Fibroblast of gingiva (primary cell): ENCODE measurements around the gene ITGA11.

Experiments
- DNase-seq: peaks from one replicate; pipeline ENCODE4 v3.0.0-alpha.2; 2011; ENCODE audit warnings: low read depth

Gene ITGA11

GRCh38 chr15:68431792-68432401, at the start of gene ITGA11:
Gene ITGA11, minus strand, starts transcription at chr15:68432163. Its CDS starts 97 bp downstream, at chr15:68432066.
- no peak for DNase-seq

- DNase-seq: no peak
Measured at GRCh38 chr15:68481321-68481720, 49.4 kb upstream of the ITGA11 start.

GRCh38 chr15:68480296-68480695, 48.3 kb upstream of the ITGA11 start:
- no peak for DNase-seq

- no peak for DNase-seq
Measured at GRCh38 chr15:68479870-68480269, 47.9 kb upstream of the ITGA11 start.

- no peak for DNase-seq
Measured at GRCh38 chr15:68479406-68479805, 47.4 kb upstream of the ITGA11 start.

GRCh38 chr15:68478853-68479252, 46.9 kb upstream of the ITGA11 start:
- no peak for DNase-seq

- DNase-seq: no peak
Measured at GRCh38 chr15:68475449-68475848, 43.5 kb upstream of the ITGA11 start.

- DNase-seq: no peak
Measured at GRCh38 chr15:68471541-68471940, 39.6 kb upstream of the ITGA11 start.

- no peak for DNase-seq
Measured at GRCh38 chr15:68470976-68471375, 39.0 kb upstream of the ITGA11 start.

- DNase-seq: no peak
Measured at GRCh38 chr15:68470049-68470742, 38.2 kb upstream of the ITGA11 start.

GRCh38 chr15:68469162-68470048, 37.4 kb upstream of the ITGA11 start:
- DNase-seq: no peak

- DNase-seq: no peak
Measured at GRCh38 chr15:68466876-68467275, 34.9 kb upstream of the ITGA11 start.

- no peak for DNase-seq
Measured at GRCh38 chr15:68465861-68466560, 34.0 kb upstream of the ITGA11 start.

- no peak for DNase-seq
Measured at GRCh38 chr15:68464448-68465090, 32.6 kb upstream of the ITGA11 start.

- DNase-seq: no peak
Measured at GRCh38 chr15:68463996-68464395, 32.0 kb upstream of the ITGA11 start.

- DNase-seq: no peak
Measured at GRCh38 chr15:68463444-68463843, 31.5 kb upstream of the ITGA11 start.

GRCh38 chr15:68460166-68460565, 28.2 kb upstream of the ITGA11 start:
- DNase-seq: no peak

GRCh38 chr15:68450192-68450591, 18.2 kb upstream of the ITGA11 start:
- no peak for DNase-seq

- DNase-seq: no peak
Measured at GRCh38 chr15:68449389-68449788, 17.4 kb upstream of the ITGA11 start.

GRCh38 chr15:68447976-68448755, 16.2 kb upstream of the ITGA11 start:
- DNase-seq: no peak

GRCh38 chr15:68447209-68447608, 15.2 kb upstream of the ITGA11 start:
- DNase-seq: no peak
